NCI-H2029 treated with DMSO at 0.1 percent for 48 hours (cell line): ENCODE measurements around the gene IL10RB.
A peak's percentile ranks its signal among the peaks of the same experiment; 100 is the strongest.

Experiments used
- DNase-seq: peaks from one replicate; lab custom pipeline; 2025; lab: John Stamatoyannopoulos, UW

Gene IL10RB

DNA sequence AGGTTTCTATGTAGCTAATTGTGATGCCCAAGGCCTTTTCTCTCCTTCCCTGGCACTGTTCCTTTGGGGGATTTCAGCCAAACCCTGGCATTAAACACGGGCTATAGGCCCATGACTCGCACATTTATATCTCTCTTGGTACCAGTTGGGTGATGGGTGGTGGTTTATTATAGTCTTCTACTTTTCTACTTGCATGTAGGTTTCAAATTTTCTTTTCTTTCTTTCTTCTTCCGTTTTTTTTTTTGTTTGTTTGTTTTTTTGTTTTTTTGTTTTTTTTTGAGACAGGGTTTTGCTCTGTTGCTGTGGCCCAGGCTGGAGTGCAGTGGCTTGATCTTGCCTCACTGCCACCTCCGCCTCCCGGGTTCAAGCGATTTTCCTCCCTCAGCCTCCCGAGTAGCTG is 1.1 kb downstream of the IL10RB start:
- DNase-seq: no peak

DNA sequence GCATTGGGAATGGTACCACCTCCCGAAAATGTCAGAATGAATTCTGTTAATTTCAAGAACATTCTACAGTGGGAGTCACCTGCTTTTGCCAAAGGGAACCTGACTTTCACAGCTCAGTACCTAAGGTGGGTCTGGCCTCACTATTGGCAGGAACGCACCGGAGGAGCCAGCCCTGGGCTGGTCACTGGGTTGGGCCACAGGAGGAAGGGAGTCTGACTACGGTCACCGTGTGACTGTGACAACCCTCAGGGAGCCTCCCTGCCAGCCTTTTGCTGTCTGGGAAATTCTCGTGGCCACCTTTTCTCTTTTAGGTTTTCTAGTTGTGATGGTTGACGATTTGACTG is 2.2 kb downstream of the IL10RB start:
- DNase-seq: no peak

GRCh38 chr21:33268737-33269441 is 2.7 kb downstream of the IL10RB start:
- DNase-seq: peak; percentile 73

DNA sequence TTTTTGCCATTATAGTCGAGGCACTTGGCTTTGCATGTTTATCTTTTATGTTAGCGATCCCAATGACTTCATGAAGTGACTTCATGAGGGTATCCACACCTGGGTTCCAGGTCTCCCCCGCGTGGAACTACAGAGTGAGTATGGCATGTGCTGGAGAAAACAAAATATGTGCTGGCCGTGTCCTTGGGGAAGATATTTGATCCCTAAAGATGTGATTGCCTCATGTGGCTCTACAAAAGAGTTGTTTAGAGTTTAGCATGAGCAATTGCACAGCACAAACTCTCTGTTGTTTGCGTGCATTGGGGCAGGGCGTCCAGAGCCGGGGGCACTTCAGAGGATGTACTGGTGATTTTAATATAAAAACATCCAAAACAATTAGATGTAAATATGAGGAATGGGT is 4.8 kb downstream of the IL10RB start:
- DNase-seq: no peak

GRCh38 chr21:33273044-33273443 is 6.9 kb downstream of the IL10RB start:
- DNase-seq: no peak

GRCh38 chr21:33278721-33279120 is 12.6 kb downstream of the IL10RB start:
- DNase-seq: no peak

DNA sequence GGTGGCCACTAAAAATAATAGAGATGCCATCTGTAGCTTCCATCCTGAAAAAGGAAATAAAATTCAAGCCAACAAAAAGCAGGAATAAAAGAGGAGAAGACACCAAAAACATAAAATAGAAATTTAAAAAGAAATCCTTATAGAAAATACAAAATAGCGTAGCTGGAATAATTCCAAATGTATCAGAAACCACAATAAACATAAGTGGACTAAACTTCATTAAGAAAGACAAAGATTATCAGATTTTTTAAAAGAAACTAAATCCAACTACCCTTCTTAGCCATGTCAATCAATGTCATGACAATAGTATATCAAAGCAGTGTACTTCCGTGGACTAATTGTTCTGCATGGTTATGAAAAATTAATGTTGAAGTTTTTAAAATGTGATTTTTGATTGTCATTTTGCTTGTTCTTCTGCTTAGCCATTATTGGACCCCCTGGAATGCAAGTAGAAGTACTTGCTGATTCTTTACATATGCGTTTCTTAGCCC is 13.2 kb downstream of the IL10RB start:
- no peak for DNase-seq

GRCh38 chr21:33281096-33281652 is 15.0 kb downstream of the IL10RB start:
- DNase-seq: no peak

DNA sequence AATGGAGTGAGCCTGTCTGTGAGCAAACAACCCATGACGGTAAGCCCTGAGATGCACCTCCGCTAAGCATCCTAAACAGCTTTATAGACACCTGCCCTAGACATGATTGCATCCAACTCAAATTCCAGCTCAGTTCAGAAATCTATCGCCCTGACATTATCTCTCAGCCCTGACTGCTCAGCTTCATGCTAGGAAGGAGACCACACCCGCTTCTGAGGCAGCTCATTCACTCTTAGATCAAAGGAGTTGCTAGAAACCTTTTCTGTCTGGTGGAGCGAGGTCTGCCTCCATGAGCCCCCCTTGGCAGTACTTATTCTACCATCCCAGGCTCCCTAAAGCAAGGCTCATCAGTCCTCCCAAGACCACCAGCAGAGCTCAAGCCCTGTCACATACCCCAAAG is 17.0 kb downstream of the IL10RB start:
- DNase-seq: no peak

- no peak for DNase-seq
These were observed 19.9 kb downstream of the IL10RB start for GRCh38 chr21:33286076-33286475.

- DNase-seq: peak; percentile 89
These were observed 20.7 kb downstream of the IL10RB start for GRCh38 chr21:33286600-33287456.

- no peak for DNase-seq
These were observed 23.1 kb downstream of the IL10RB start for GRCh38 chr21:33289199-33289819.

DNA sequence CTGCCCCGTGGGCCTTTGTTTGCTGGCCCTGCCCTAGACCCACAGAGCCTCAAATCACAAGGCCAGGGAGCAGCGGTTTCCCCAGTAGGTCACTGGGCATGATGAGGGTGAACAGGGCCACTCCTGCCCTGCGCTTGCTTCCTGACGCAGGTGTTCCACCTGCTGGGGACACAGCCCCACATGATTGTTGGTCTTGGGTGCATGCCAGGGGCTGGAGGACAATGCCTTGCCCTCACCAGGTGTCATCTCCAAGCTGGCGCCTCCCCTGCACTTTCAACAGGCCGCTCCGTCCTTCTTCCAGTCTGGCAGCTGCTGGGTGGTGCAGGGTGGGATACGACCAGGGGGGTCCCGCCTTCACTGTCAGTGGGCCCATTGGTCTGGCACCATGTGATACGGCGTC is 24.3 kb downstream of the IL10RB start:
- peak; percentile 60 for DNase-seq

GRCh38 chr21:33291686-33292085 is 25.5 kb downstream of the IL10RB start:
- no peak for DNase-seq

DNA sequence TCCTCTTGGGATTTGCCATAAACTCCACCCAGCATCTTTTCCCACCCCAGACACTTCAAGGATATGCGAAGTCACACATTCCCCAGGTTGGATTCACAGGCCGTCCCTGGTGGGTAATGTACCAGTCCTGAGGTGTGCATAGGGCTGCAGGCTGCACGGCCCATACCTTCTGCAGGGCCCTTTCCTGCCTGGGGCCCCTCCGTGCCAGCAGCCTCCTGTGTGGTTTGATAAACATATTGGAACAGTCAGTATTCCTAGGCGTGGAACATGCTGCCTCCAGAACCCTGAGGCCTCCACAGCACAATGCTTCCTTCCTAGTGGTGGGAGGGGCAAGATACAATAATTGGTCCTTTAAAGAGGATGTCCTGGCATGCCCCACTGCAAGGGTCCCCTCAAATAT is 26.6 kb downstream of the IL10RB start:
- DNase-seq: no peak

DNA sequence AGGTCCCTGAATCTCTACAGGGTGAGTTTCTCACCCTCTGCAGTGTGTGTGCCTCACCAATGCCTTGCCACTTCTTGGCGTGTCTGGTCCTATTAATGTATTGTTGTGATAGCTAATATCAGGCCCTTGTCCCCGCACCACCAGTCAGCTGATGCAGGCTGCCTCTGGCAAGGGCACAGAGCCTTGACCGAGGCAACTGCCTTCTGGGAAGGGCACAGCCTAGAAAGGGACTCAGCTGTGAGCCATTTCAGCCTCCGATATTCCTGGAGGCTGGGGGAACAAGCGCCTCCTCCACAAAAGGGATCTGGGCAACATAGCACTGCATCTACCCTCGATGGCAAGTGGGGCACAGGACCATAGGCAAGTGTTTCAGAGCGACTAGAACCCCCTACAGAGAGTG is 27.0 kb downstream of the IL10RB start:
- DNase-seq: no peak

DNA sequence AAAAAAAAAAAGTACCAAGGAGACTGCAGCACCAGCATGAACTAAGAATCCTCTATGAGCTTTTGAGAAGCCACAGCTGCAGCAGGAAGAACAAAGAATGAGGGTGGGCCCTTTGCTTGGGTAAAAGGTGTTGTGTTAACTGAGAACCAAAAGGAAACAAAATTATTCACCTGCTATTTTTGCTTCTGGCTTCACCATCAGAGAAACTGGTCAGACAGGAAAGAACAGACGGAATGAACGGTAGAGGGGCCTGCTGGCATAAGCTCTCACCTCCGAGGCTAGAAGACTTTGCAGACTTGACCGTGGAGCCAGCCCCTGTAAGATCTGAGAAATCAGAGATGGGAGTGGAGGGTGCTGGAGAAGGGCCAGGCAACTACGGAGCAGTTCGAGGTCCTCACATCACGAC is 27.6 kb downstream of the IL10RB start:
- DNase-seq: peak; percentile 40

DNA sequence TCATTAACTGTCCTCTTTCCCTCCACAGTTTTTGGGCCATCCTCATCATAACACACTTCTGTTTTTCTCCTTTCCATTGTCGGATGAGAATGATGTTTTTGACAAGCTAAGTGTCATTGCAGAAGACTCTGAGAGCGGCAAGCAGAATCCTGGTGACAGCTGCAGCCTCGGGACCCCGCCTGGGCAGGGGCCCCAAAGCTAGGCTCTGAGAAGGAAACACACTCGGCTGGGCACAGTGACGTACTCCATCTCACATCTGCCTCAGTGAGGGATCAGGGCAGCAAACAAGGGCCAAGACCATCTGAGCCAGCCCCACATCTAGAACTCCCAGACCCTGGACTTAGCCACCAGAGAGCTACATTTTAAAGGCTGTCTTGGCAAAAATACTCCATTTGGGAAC is 30.0 kb downstream of the IL10RB start:
- DNase-seq: no peak

- no peak for DNase-seq
These were observed 33.1 kb downstream of the IL10RB start for GRCh38 chr21:33299181-33299752.

GRCh38 chr21:33300701-33301631 is 34.8 kb downstream of the IL10RB start:
- DNase-seq: no peak

DNA sequence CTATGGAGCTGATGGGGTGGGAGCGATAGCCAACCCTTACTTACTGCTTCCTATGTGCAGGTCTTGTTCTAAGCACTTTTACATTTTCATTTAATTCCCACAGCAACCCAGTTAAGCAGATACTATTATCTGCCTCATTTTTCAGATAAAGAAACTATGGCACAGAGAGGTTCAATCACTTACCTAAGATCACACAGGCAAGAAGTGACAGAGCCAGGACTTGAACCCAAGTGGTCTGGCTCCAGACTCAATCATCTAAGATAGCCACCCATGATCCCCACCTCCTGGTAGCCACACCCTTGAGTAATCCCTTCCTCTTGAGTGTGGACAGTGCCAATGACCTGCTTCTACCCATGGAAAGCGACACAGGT is 35.5 kb downstream of the IL10RB start:
- no peak for DNase-seq
